Stimulated activated CD4-positive, alpha-beta T cell treated with anti-CD3 and anti-CD28 coated beads, TNF-alpha, amount 100 ng/mL, for 24 hours (primary cell): Measurements from ENCODE around the gene ACKR2.

Source experiments
- DNase-seq, 3 experiments: peaks; one replicate each; pipeline ENCODE4 v3.0.0-alpha.2; 2020; ENCODE audit warnings: low read depth in 3 of 3

ACKR2 gene

DNA sequence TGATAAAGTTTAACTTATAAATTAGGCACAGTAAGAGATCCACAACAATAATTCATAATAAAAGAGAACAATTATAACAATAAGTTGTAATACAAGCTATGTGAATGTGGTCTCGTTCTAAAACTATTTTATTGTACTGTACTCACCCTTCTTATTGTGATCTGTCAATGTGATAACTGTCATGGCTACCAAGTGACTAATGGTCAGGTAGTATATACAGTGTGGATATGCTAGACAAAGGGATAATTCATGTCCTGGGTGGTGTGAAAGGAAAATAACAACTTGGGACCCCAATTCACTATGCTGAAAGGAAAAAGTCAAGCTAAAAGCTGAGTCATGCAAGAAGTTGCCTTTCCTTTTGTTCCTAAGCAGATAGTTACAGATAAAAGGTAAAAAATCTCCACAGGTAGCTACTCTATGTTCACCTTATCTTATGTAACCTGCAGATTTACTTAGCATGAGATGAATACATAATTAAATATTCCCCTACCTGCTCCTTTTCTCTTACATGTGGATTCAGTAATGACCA lies 77.1 kb downstream of the ACKR2 start:
- DNase-seq = no peak

DNA sequence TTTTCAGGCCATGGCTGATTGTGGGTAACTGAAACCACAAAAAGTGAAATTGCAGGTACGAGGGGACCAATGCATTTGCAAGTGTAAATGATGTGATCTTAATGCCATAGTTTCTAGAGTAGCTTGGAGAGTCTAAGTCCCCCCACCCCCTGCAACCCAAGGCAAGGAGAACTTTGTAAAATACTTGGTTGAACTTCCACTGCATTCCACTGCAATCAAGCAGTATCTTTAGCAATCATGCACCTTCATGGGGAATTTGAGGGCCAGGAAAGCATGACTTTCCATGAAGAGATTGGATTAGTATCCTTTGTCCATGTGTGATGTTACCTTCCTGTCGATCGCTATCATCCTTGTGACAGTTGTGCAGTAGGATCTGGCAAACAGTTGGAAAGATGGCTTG lies 77.8 kb downstream of the ACKR2 start:
- DNase-seq = no peak

DNA sequence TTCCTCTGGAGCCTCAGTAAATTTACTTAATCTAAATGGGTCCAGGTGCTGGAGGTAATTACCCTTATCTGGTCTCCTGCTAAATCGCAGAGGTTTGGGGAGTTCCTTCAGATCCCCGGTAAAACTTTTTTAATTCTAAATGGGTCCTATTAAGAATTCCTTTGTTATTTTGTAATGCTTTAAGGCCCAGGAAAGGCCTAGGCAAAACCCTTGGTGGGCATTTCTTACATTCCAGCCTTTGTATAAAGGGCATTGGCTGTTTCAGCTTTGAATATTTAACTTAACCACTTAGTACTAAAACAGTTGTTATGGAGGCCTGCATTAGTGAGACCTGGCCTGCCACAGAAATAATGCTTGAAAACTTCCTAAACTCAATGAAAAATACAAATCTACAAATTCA lies 81.8 kb downstream of the ACKR2 start:
- no peak for DNase-seq

DNA sequence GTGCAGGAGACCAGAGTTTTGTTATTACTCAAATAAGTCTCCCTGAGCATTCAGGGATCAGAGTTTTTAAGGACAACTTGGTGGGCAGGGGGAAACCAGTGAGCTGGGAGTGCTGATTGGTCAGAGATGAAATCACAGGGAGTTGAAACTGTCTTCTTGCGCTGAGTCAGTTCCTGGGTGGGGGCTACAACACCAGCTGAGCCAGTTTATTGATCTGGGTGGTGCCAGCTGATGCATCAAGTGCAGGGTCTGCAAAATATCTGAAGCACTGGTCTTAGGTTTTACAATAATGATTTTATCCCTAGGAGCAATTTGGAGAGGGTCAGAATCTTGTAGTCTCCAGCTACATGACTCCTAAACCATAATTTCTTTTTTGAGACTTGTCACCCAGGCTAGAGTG lies 82.9 kb downstream of the ACKR2 start:
- no peak for DNase-seq

DNA sequence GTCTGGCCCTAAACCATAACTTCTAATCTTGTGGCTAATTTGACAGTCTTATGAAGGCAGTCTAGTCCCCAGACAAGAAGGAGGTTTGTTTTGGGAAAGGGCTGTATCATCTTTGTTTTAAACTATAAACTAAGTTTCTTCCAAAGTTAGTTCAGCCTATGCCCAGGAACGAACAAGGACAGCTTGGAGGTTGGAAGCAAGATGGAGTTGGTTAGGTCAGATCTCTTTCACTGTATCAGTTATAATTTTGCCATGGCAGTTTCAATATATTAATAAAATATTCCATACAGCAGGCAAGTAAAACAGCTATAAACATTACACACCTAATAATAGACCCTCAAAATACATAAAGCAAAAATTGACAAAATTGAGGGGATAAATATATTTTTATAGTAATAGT lies 83.6 kb downstream of the ACKR2 start:
- no peak for DNase-seq

DNA sequence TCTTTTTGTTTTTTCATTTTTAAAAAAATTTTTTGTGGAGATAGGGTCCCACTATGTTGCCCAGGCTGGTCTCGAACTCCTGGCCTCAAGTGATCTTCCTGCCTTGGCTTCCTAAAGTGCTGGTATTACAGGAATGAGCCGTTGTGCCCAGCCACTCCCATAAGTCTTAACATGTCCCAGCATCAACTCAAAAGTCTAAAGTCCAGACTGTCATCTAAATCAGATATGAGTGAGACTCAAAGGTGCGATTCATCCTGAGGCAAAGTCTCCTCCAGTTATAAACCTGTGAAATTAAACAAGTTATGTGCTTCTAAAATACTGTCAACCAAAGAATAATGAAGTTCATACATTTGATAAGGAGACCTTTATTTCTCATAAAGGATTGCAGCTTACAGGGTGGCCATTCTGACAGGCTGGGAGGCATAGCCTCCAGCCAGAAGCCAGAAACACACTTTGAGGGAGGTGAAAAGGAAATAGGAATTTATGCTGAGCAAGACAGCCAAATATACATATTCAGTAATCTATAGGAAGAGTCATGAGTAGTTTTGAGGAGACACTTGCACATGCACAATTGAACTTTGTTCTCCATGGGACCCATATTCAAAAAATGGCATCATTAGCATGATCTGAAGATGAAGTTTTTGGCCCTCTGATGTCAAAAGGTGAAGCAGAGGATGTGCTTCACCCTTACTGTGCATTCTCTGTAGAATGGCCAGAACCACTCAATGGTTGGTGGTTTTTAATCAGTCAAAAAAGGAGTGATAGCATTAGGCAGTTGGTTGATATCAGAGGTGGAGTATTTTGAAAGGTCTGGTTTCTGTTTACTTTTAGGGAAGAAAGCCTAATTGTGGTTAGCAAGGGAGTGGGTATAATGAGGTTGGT lies 85.7 kb downstream of the ACKR2 start:
- no peak for DNase-seq

DNA sequence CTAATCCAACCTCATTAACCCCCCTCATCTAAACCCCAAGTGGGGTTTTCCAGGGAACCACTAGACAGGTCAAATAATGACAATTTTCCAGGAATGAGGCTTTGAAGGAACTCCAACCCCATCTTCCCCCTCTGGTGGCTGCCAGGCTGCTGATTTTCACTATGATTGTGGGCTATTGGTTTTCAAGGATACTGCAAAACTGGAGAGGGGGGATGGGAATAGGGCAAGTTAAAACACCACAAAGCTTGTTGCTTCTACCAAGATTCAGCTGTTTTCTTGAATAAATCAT lies 86.3 kb downstream of the ACKR2 start:
- no peak for DNase-seq

DNA sequence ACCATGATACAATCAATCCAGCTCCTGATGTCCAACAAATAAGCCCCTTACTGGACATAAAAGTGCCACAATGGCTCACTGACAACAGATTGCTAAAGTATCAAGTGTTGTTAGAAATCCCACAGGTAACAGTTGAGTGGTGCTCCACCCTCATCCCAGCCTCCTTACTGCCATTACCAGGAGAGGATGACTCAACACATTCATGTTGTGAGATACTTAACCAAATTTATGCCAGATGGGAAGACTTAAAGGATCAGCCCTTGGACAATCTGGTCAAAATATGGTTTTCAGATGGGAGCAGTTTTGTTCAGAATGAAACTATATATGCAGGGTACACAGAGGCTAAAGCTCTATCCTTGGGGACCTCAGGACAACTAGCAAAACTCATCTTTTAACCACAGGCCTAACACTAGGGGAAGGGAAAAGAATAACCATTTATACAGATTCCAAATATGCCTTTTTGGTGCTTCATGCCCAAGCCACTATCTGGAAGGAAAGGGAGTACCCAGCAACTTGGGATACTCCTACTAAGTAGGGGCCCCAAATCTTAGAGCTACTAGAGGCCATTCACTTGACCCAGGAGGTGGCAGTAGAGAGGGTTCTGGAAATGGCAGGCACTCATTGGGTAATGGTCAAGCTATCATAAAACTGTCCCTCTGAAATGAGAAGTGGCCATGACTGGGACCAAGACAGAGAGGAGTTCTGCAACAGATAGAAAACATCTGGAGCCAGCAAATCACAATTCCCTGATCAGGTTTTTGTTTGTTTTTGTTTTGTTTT lies 89.8 kb downstream of the ACKR2 start:
- no peak for DNase-seq

DNA sequence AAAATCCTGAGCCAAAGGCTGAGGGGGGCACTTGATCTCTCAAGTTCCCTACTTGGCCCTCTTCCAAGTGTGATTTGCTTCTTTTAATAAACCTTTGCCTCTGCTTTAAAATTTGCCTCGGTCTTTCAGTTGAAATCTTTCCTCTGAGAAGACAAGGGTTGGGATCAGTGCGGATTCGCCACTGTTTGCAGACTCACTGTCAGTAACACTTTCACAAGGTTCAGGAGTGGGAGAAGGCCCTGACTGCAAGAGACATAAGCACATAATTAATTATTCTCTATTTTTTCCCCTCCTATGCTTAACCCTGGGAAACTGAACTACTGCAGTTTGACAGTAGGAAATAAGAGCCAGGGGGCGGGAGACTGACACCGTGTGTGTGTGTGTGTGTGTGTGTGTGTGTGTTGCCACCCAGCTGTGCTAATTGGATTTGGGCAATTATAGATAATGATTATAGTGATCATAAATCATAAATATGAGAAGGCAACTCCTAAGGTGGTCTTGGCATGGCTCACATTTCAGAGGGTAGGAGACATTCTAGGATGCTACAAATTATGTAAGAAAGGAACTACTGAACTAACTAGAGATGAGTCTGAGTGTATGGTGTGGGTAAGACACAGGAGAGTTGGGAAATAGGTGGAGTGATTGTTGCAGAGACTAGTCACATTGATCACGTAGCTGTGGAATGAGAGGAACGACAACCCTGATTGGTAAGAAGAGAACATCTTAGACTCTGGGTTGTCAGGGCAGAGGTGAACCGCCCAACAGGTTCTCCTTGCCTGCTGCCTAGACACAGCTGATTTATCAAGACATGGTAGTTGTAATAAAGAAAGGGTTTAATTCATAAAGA lies 91.2 kb downstream of the ACKR2 start:
- DNase-seq = no peak

DNA sequence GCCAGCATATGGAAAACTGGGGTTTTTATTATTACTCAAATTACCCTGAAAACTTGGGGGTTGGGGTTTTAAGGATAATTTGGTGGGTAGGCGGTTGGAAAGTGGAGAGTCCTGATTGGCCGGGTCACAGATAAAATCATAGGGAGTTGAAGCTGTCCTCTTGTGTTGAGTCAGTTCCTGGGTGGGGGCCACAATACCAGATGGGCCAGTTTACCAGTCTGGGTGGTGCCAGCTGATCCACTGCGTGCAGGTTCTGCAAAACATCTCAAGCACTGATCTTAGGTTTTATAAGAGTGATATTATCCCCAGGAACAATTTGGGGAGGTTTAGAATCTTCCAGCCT lies 91.8 kb downstream of the ACKR2 start:
- no peak for DNase-seq

DNA sequence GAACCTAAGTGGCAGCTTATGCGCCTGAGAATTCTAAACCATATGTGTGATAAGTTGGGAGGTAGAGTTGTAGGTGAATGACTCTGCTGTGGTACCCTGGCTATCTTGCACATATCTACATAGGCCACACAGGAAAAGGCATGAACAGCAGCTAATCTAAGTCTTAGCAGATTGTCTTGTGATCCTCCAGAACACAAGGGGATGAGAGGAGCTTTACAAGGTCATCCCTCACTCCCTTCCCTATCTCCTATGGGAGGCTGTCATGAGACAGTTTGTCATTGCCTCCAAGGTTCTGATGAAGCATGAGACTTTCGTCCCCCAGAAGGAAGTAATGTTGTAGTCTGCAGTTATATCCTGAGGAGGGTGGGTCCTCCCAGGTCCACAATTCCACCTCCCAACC lies 93.0 kb downstream of the ACKR2 start:
- DNase-seq = no peak

DNA sequence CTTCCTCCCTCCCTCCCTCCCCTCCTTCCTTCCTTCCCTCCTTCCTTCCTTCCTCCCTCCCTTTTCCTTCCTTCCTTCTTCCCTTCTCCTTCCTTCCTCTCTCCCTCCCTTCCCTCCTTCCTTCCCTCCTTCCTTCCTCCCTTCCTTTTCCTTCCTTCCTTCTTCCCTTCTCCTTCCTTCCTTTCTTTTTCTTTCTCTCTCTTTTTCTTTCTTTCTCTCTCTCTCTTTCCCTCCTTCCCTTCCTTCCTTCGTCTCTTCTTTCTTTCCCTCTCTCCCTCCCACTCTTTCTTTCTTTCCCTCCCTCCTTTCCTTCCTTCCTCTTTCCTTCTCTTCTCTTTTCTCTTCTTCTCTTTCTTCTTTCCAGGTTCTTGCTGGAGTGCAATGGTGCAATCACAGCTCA lies 94.8 kb downstream of the ACKR2 start:
- no peak for DNase-seq

DNA sequence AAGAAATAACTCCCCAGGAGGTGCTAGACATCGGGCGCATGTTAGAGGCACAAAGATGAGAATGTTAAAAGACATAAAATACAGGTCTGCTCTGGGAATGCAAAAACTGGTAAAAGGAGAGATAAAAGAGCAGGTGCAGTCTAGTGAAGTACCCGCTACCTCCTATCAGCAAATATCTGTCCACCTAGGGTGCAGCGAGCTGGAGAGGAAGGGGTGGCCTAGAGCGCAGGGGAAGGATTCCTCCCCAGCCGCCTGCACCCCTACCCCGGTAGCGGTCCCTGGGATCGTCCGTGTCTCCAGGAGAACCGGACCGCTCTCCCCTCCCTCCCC lies 96.5 kb downstream of the ACKR2 start:
- no peak for DNase-seq

DNA sequence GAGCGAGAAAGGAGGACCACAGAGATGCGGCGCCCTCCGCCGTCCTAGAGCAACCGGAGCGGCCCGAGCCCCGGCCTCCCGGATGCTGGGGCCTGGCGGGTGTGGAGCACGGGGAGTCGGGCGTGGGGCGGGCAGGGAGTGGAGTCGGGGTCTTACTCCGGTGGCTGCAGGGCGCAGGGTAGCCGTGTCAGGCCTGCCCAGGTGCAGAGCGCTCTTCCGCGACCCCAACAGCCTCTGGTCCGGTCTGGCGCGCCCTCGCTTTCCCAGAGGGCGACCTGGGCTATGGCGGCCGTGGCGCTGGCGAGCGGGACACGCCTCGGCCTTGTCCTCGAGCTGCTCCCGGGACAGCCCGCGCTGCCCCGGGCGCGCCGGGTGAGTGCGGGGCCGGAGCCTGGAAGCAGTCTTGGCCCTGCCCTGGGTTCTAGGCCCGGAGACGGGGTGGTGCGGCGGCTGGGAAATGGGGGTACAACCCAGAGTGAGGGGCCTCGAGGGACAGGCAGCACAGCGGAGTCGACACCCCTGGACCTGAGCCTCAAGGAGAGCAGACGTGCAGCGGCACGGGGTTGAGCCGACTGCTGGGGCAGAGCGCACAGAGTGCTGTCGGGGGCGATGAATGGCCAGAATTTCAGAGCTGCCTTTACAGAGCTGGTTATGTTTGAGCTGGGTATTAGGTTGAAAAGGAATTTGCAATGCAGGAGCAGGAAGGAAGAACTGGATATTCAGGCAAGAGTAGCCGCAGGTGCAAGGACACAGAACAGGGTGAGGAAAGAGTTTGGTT lies 97.0 kb downstream of the ACKR2 start, which contains the start of gene ZNF662:
TSS of gene ZNF662 (plus strand) at position 73 of the 778 bp plus-strand sequence. CDS start 1,973 bp downstream, outside the sequence.
- peak in 1 of 3 experiments; percentile 30 for DNase-seq

DNA sequence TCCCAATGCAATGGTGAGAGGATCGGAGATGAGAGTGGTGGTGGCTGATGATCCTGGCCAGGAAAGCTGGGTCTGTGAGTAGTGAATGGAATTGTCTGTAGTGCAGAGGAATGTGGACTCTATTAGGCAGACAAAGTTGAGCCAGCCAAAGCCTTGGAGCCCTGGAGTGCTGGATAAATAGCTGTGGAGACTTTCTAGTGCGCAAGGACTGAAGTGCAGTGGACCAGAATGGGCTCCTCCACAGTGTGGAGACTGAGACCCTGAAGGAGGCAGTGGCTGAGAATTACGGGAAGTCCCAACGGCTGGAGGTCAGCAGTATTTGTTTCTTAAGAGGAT lies 97.6 kb downstream of the ACKR2 start:
- DNase-seq = no peak

DNA sequence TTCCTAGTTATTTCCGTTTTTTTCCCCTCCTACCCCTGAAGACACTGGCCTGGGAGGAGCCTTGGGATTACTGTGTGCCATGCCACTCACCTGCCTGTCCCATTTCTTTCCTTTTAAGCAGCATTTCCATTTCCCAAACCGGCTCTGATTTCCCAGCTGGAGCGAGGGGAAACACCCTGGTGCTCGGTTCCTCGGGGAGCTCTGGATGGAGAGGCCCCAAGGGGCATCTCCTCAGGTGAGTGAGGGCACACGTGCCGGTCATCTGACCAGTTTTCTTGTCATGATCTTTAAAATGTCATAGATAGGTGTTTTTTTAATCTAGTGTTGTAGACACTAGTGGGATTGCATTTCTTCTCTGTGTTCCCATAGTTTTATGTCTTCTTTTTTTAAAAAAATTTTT lies 99.4 kb downstream of the ACKR2 start:
- DNase-seq = no peak

DNA sequence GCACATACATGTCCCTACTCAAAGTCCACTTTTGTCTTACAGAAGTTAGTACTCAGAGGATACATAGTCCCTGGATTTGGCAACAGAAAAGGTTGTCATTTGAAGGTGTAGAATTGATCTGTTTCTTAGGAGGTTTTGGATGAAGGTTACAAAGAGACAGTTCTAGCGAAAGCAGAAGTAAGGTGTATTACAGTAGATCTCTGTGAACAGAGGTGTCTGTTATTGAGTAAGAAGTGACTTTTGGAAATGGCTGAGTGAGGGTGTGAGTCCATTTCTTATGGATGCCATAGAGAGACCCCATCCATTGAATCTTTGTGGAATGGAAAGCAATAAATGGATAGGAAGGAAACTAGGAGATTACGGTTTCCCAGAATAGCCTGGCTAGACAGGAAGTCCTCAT lies 102.3 kb downstream of the ACKR2 start:
- no peak for DNase-seq

DNA sequence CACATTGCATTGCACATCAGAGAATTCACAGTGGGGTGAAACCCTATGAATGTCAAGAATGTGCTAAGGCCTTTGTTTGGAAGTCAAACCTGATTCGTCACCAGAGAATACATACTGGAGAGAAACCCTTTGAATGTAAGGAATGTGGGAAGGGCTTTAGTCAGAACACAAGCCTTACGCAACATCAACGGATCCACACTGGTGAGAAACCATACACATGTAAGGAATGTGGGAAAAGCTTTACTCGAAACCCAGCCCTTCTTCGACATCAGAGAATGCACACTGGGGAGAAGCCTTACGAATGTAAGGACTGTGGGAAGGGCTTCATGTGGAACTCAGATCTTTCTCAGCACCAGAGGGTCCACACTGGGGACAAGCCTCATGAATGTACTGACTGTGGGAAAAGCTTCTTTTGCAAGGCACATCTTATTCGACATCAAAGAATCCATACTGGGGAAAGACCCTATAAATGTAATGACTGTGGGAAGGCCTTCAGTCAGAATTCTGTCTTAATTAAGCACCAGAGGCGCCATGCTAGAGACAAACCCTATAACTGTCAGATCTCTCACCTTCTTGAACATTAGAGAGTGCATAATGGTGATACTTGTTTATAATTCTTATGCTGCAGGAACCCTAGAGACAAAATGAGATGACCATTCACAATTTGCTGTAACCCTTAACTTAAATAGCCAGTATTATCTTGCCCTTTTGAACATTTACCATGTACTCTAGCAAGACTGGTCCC lies 105.7 kb downstream of the ACKR2 start:
- DNase-seq = no peak
